H54 (cell line): ENCODE data around the gene FAM240A.
A peak's percentile ranks its signal among the peaks of the same experiment; 100 is the strongest.

Experiments
- DNase-seq: peaks from one replicate; pipeline ENCODE4 v3.0.0; 2011; ENCODE audit warnings: low spot score, mixed read lengths; ENCODE audit not compliant: insufficient read length
- FAIRE-seq: peaks from 3 replicates; lab custom pipeline; 2011; peaks lifted over from hg19 to GRCh38; lab: Jason Lieb, UNC
- POLR2A ChIP-seq: IDR thresholded peaks from 2 replicates; pipeline ENCODE4 v1.6.1; 2011; ENCODE audit warnings: low read depth, mild to moderate bottlenecking, low read length

FAM240A gene

DNA sequence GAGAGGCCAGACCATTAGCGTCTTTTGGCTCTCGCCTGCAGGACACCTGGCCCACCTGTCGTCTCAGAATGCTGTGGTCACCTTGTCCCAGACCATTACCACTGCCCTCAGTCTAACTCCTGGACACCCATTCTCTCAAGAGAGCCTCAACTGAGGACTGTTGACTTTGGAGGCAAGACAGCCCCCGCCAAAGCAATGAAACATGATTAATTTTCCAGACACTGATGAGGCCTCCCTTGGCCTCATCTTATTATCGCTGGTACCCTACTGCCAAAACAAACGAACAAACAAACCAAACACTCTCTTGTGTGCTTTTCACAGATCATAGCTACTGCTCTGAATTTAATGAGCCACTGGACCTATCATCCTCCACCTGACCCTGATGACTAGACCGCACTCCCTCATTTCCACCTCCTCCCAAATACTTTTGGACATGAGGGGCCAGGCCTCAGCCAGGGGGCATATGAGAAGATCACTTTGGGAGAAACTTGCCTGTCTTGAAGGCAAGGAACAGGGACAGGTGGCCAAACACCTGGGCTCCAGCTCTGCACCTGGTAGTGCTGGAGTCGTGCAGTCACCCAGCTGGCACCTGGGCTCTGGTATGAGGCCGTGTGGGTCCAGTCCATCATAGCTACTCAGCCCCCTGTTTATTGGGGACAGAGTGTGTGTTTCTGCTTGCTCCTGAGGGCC, 53.6 kb downstream of the FAM240A start:
- DNase-seq, result peak; percentile 0
- no peak for FAIRE-seq
- no peak for TF ChIP-seq POLR2A

DNA sequence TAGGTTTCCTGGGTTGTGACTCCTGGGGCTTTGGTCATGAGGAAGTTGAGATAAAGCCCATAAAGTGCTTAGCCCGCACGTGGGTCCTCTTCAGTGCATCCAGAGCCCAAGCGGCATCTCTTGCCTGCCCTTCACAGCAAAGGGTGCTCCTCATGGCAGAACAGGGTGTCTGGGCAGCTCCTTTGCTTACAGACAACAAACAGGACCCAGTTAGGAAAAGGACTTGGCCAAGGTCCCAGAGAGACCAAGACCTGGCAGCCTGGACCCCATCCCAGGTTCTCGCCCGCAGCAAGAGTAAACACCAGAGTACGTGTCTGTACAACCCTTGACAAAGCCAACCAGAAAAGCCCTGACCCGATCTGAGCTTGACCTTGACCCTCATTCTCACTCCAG, 54.1 kb downstream of the FAM240A start:
- FAIRE-seq (no peak), DNase-seq (peak; percentile 6)
- TF ChIP-seq POLR2A, result no peak

DNA sequence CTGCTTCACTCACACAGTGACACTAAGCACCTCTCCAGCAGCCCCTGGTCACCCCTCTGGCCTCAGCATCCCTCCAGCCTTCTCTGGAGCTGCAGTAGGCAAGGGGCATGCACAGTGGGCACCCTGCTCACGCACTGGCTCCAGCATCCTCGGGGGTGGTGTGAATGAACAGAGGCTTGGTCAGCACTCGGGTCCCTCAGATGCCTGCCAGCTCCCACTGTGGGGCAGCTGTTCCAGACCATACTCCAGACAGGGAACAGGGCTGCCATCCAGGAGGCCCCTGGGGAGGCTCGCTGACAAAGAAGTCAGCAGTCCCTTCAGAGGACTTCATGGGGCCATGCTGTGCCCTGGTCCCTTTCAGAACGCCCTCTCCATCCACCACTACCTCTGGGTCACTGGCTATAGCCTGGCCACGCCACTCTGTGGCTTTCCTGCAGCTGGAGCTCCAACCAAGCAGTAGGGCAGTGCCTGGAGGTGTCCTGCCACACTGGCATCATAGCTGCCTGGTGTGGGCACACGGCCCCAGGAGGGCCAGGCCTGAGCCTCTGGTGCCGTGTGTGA, 54.8 kb downstream of the FAM240A start:
- FAIRE-seq, result no peak
- no peak for DNase-seq
- no peak for TF ChIP-seq POLR2A

- no peak for TF ChIP-seq POLR2A
- DNase-seq (no peak), FAIRE-seq (no peak)
These were observed 55.3 kb downstream of the FAM240A start for GRCh38 chr3:46667657-46668056.

GRCh38 chr3:46668116-46668515, 55.8 kb downstream of the FAM240A start:
- TF ChIP-seq POLR2A, result no peak
- FAIRE-seq, result no peak
- no peak for DNase-seq

GRCh38 chr3:46668591-46668990, 56.3 kb downstream of the FAM240A start:
- no peak for TF ChIP-seq POLR2A
- no peak for FAIRE-seq
- no peak for DNase-seq

DNA sequence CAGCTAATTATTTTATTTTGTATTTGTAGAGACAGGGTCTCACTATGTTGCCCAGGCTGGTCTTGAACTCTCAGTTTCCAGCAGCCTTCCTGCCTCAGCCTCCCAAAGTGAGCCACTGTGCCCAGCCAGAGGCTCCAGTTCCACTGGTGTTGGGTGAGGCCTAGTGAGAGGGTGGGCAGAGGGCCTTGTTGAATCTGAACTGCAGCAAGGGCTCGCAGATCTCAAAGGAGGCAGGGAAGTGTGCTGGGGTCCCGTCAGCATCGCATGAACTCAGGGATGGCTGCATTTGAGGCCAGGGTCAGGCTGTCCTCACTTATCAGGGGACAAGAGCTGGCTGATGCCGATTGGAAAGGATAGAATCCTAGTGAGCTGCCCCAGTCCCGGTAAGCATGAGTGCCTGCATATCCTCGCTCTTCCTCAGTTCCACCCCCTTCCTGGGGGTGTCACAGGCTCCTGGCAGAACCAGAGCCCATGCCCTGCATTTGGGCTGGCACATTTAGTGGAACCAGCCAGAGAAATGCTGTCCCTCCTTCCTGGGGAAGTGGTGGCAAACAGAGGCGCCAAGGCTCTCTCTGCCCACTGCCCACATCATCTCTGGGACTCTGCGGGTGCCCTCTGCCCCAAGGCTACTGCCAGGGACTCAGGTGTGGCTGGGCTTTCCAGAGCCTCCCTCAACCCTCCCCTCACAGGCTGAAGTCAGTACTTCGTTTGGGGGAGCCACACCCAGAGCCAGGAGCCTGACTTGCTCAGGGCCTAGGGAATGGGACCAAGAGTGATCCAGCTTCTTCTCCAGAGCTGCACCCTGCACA, 57.1 kb downstream of the FAM240A start:
- no peak for TF ChIP-seq POLR2A
- FAIRE-seq (no peak), DNase-seq (no peak)

- no peak for TF ChIP-seq POLR2A
- DNase-seq (no peak), FAIRE-seq (no peak)
These were observed 57.9 kb downstream of the FAM240A start for GRCh38 chr3:46670000-46670890.

DNA sequence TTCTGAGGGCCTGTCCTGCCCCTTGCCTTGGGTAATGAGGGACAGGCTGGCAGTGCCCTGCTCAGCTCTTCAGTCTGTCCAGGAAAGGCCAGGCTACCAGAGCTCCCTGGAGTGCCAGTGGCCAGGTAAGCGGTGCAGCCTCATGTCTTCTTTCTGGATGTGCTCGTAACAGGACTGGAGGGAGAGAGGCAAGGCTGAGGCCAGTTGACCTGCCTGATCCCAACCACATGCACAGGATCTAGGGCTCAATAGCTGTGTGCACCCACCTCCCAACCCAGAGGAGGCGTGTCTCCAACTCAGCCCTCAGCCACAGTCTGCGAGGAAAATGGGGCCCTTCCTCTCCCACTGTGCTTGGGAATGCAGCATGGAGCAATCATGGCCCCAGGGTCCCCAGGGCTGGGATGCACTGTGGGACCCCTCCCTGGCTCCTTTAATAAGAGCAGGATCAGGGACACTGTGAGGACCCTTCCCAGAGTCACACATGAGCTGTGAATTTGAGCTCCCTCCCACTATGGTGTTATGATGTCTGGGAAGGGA, 58.6 kb downstream of the FAM240A start:
- DNase-seq, result no peak
- TF ChIP-seq POLR2A, result no peak
- FAIRE-seq, result no peak

DNA sequence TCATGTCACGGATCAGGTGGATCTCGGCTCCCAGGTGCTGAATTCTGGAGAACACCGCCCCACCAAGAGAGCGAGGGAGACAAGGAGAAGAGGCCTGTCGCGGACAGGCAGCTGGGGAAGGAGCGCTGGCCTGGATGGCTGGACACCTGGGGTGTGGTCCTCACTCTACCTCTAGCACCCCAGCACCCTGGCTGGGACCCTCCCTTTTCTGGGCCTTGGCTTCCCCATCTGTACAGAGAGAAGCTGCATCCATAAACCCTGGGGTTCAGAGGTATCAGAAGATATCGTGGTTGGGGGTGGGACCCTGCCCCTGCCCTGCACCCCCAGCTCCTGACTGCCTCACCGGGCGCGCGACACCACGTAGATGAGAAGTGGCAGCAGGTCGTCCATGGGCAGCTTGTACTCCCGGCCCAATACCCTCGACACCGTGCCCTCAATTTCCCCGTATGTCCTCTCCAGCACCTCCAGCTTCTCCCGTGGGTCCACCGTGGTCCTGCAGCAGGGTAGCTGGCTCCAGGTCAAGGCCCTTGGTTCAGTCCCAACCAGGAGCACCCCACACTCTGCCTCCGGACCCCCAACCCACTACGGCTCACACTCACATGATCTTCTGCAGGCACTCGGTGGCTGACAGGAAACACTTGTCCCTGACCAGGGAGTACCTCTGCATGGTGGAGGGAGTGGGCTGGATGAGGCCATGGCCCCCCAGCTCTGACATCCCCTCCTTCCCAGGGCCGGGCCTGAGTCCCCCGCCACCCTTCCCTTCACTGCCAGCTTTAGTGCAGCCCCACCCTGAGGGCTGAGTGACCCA, 59.4 kb downstream of the FAM240A start:
- FAIRE-seq (no peak), DNase-seq (no peak)
- no peak for TF ChIP-seq POLR2A

DNA sequence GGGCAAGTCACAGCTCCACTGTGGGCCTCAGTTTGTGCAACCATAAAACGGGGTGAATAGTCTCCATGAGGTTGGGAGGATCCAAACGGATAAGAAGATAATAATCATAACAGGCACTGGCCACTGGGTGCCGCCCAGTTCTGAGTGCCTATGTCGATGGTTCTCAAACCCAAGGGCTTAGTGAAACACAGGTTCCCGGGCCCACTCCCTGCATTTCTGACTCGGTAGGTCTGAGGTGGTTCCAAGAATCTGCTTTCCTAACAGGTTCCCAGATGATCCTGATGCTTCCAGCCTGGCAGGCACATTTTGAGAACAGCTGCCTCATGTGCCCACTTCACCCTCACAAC, 60.0 kb downstream of the FAM240A start:
- DNase-seq, result no peak
- no peak for FAIRE-seq

DNA sequence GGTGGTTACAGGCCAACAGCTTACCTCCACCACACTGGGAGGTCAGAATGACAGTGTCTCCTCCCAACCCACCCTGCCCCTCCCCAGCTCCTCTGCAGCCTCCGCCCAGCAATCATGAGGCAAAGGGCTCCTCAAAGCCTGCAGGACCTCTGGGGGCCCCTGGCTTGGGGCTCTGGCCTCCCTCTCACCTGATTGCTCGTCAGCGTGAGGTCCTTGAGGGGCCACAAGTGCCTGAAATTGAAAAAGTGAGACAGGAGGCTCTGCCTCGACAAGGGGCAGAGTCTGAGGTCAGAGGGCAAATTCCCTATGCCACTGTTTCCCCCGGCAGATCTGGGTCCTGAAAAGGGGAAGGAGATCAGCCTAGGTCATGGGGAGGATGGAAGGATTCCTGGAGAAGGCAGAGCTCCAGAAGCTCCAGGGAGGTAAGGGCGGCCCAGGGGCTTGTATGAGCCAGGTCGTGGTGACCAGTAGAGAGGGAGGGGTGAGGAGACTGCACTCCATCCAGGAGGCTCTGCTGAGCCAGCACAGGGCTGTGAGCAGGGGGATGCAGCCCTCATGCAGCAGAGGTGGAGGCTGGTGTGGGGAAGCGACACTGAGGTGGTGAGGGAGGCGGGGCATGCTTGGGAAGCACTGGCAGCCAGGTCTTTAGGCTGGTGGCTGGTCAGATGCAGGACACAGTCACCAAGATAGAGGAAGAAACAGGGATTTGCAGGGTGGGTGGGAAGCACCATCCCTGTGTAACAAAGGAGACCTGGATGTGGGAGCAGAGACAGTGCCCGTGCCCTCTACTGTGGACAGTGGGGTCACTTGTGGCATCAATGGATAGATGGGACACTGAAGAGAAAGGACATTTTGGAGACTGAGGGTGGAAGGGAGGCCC, 61.1 kb downstream of the FAM240A start:
- no peak for TF ChIP-seq POLR2A
- FAIRE-seq (no peak), DNase-seq (no peak)

More for the DNA sequence above, 60.0 kb downstream of the FAM240A start:
- TF ChIP-seq POLR2A, result no peak
